A549 (cell line): ENCODE measurements around the gene MACROH2A2.

Experiments
- CBX2 ChIP-seq: fragments of 200-600 bp; sonication (generic); IDR thresholded peaks from 2 replicates; pipeline ENCODE4 v1.6.1; 2016; ENCODE audit warnings: low read depth, mild to moderate bottlenecking, borderline replicate concordance
- CHD4 ChIP-seq: fragments of 200-600 bp; sonication (generic); IDR thresholded peaks from 2 replicates; pipeline ENCODE4 v1.6.1; 2016; ENCODE audit warnings: antibody characterized with exemption, mild to moderate bottlenecking, borderline replicate concordance
- MAFK ChIP-seq: fragments of 450-650 bp; IDR thresholded peaks from 2 replicates; pipeline ENCODE4 v1.6.1; 2014; ENCODE audit not compliant: partially characterized antibody
- POLR2A ChIP-seq: IDR thresholded peaks from 2 replicates; pipeline ENCODE4 v1.6.1; 2012; ENCODE audit warnings: mild to moderate bottlenecking, low read length
- RAD21 ChIP-seq, 2 experiments: fragments of >200 bp in 1 of 2; sonication (Bioruptor Twin) in 1 of 2; formaldehyde crosslinking in 1 of 2; IDR thresholded peaks in 1 of 2; conservative IDR thresholded peaks in 1 of 2; 2 replicates in 1 of 2; 3 replicates in 1 of 2; pipeline ENCODE4 v1.6.1; 2012 to 2018; ENCODE audit warnings: inconsistent platforms in 1 of 2
- TF ChIP-seq, protein P1 (sequence below): fragments of >200 bp; sonication (Bioruptor Twin); formaldehyde crosslinking; IDR thresholded peaks from 3 replicates; pipeline ENCODE4 v1.5.1; 2016
- TF ChIP-seq, protein P2 (sequence below): fragments of >200 bp; sonication (Bioruptor Twin); formaldehyde crosslinking; IDR thresholded peaks from 3 replicates; pipeline ENCODE4 v1.6.1; 2016

DNA sequence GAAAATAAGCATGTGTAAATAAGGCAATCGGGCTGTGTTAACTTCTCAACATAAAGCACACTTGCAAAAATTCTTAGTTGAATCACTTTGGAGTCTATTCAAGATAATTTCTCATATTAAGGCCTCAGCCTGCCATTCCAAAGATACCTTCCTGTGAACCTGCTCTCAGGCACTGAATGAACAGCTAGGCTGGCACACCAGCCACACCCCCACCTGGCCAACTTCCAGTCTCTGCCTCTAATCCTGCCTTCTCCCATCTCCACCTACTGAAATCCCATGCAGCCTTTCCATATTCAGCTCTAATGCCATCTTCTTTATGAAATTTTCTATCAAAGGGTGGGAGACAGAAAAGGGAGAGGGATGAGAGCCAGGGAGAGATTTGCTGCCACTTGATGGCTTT lies 17.1 kb upstream of the MACROH2A2 start:
- no peak for TF ChIP-seq POLR2A
- no peak for TF ChIP-seq MAFK
- TF ChIP-seq, protein P1, sequence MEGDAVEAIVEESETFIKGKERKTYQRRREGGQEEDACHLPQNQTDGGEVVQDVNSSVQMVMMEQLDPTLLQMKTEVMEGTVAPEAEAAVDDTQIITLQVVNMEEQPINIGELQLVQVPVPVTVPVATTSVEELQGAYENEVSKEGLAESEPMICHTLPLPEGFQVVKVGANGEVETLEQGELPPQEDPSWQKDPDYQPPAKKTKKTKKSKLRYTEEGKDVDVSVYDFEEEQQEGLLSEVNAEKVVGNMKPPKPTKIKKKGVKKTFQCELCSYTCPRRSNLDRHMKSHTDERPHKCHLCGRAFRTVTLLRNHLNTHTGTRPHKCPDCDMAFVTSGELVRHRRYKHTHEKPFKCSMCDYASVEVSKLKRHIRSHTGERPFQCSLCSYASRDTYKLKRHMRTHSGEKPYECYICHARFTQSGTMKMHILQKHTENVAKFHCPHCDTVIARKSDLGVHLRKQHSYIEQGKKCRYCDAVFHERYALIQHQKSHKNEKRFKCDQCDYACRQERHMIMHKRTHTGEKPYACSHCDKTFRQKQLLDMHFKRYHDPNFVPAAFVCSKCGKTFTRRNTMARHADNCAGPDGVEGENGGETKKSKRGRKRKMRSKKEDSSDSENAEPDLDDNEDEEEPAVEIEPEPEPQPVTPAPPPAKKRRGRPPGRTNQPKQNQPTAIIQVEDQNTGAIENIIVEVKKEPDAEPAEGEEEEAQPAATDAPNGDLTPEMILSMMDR = no peak
- TF ChIP-seq, protein P2, sequence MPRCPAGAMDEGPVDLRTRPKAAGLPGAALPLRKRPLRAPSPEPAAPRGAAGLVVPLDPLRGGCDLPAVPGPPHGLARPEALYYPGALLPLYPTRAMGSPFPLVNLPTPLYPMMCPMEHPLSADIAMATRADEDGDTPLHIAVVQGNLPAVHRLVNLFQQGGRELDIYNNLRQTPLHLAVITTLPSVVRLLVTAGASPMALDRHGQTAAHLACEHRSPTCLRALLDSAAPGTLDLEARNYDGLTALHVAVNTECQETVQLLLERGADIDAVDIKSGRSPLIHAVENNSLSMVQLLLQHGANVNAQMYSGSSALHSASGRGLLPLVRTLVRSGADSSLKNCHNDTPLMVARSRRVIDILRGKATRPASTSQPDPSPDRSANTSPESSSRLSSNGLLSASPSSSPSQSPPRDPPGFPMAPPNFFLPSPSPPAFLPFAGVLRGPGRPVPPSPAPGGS = no peak
- TF ChIP-seq CHD4 = no peak
- no peak for TF ChIP-seq CBX2
- no peak for TF ChIP-seq RAD21 (conservative IDR thresholded peaks at IDR 0.05 in 1 of 2, IDR thresholded peaks at IDR 0.05 in 1 of 2)
